CD8-positive, alpha-beta memory T cell (primary cell): Measurements from ENCODE around the gene ZNF354B. TPM values are rescaled to one million over a fixed set of nuclear protein-coding genes. Genes with fewer than 3 reads are reported as not detected.
"Not testable (repeated sequence)": the region's sequence is repeated elsewhere in the genome, so short reads cannot be mapped to it uniquely, and the experiment has no call there.

Experiments used
- CTCF ChIA-PET: fragments of 350-600 bp; sonication (Branson Sonifier 250); formaldehyde crosslinking; loops from one replicate; lab custom pipeline; 2021; ENCODE audit warnings: antibody characterized with exemption; lab: Charles Lee
- POLR2A ChIA-PET: fragments of 350-600 bp; sonication (Branson Sonifier 250); formaldehyde crosslinking; loops from one replicate; lab custom pipeline; 2021; ENCODE audit warnings: antibody characterized with exemption; lab: Charles Lee
- DNase-seq, 5 donors: peaks; one replicate each; pipeline versions ENCODE4 v3.0.0 to v3.0.0-alpha.2; 2020 to 2022; ENCODE audit warnings: mixed read lengths in 1 of 5
- H3K27ac ChIP-seq: one replicate; pipeline ENCODE4 v1.7.0; 2013; ENCODE audit warnings: low read depth, mild to moderate bottlenecking, low read length, moderate library complexity
- H3K27me3 ChIP-seq: 2 replicates; pipeline ENCODE4 v1.7.0; 2013; ENCODE audit warnings: low read length, mild to moderate bottlenecking; ENCODE audit not compliant: insufficient read depth, poor library complexity, severe bottlenecking
- H3K36me3 ChIP-seq: 2 replicates; pipeline ENCODE4 v1.7.0; 2013; ENCODE audit warnings: mild to moderate bottlenecking, low read length, moderate library complexity; ENCODE audit not compliant: insufficient read depth
- H3K4me1 ChIP-seq: 2 replicates; pipeline ENCODE4 v1.7.0; 2013; ENCODE audit warnings: mild to moderate bottlenecking, low read length, moderate library complexity; ENCODE audit not compliant: insufficient read depth
- H3K4me3 ChIP-seq: 2 replicates; pipeline ENCODE4 v1.7.0; 2013; ENCODE audit warnings: mild to moderate bottlenecking, low read length
- H3K9me3 ChIP-seq: 2 replicates; pipeline ENCODE4 v1.7.0; 2013; ENCODE audit warnings: mild to moderate bottlenecking, low read length
- H3K27ac Mint-ChIP-seq, 8 donors: one replicate each; pipeline ENCODE4 v1.8.0; 2020 to 2021; ENCODE audit warnings: mixed read lengths in 8 of 8, mild to moderate bottlenecking in 6 of 8, inconsistent platforms in 3 of 8, moderate library complexity in 3 of 8
- H3K27me3 Mint-ChIP-seq, 2 donors: one replicate each; pipeline ENCODE4 v1.8.0; 2020 to 2021; ENCODE audit warnings: mixed read lengths in 2 of 2, mild to moderate bottlenecking in 1 of 2, moderate library complexity in 1 of 2
- H3K36me3 Mint-ChIP-seq, 3 donors: one replicate each; pipeline ENCODE4 v1.8.0; 2020 to 2021; ENCODE audit warnings: mixed read lengths in 3 of 3, inconsistent platforms in 1 of 3, mild to moderate bottlenecking in 1 of 3
- H3K4me1 Mint-ChIP-seq, 3 donors: one replicate each; pipeline ENCODE4 v1.8.0; 2020 to 2021; ENCODE audit warnings: mixed read lengths in 3 of 3, inconsistent platforms in 1 of 3, mild to moderate bottlenecking in 1 of 3
- H3K4me3 Mint-ChIP-seq, 7 donors: one replicate each; pipeline ENCODE4 v1.8.0; 2020 to 2021; ENCODE audit warnings: mixed read lengths in 7 of 7, mild to moderate bottlenecking in 6 of 7, moderate library complexity in 4 of 7, inconsistent platforms in 2 of 7
- H3K9me3 Mint-ChIP-seq, 5 donors: one replicate each; pipeline ENCODE4 v1.8.0; 2020 to 2022; ENCODE audit warnings: mixed read lengths in 5 of 5, mild to moderate bottlenecking in 3 of 5, moderate library complexity in 2 of 5, inconsistent platforms in 1 of 5
- polyA plus RNA-seq: library from polyadenylated mRNA; unstranded; fragments of 300-500 nt; fragmentation: Illumina TruSeq; gene quantifications from one replicate; pipeline ENCODE4 v1.2.3, GENCODE V29; 2021
- total RNA-seq, 2 experiments: library from RNA; stranded (reverse); gene quantifications; one replicate each; pipeline ENCODE4 v1.2.3, GENCODE V29; 2021

ZNF354B gene
- total and polyA plus RNA-seq, 3 experiments from 2014 or later = 5.0 to 11.5 (median 10.5) TPM

- CTCF ChIA-PET = not testable (repeated sequence)
These were observed 862 bp downstream of the ZNF354B start for GRCh38 chr5:178860615-178861014.

DNA sequence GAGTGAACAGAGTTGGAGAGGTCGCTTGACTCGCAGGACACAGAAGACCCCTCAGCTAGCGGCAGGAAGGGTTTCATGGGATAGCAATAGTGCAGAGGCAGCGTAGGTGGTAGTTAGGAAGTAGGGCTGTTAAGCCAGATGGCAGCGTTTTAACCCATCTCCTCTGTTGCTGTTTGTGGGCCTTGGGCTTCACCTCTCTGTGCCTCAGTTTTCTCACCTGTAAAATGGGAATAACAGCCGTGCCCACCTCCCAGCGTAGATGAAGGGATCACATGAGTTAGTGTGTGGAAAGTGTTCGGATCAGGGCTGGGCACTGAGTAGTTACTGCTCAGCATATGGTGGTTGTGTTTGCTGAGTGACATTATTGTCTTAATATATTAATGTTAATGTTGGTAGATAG is 1.9 kb downstream of the ZNF354B start:
- DNase-seq = no peak
- Mint-ChIP-seq H3K27me3 (peaks cover 0 to 2% of the 10 kb centered on the region in 2 donors), H3K36me3 (peaks cover 15 to 47% (median 18%) of the 10 kb centered on the region in 3 donors), H3K9me3 (no peaks in the 10 kb centered on the region), H3K27ac (peak overlapping the region in 7 of 8 donors; percentile 9 to 93 (median 60)), H3K4me1 (peaks cover 31 to 38% (median 35%) of the 10 kb centered on the region in 3 donors), H3K4me3 (peak overlapping the region; percentile 67 to 84 (median 82))
- H3K9me3 ChIP-seq = no peaks in the 10 kb centered on the region
- ChIA-PET CTCF (no interaction called here), POLR2A (no interaction called here)
- H3K27ac ChIP-seq = no peak overlapping the region
- H3K27me3 ChIP-seq = no peaks in the 10 kb centered on the region
- H3K4me1 ChIP-seq = peaks cover 16% of the 10 kb centered on the region
- peaks cover 4% of the 10 kb centered on the region for H3K36me3 ChIP-seq
- no peak overlapping the region for H3K4me3 ChIP-seq

More at GRCh38 chr5:178860615-178861014, 862 bp downstream of the ZNF354B start:
- H3K27me3 Mint-ChIP-seq, H3K9me3 ChIP-seq, H3K27me3 ChIP-seq, H3K4me3 ChIP-seq, H3K27ac Mint-ChIP-seq, H3K9me3 Mint-ChIP-seq, H3K36me3 ChIP-seq, POLR2A ChIA-PET, DNase-seq, H3K4me3 Mint-ChIP-seq: not testable (repeated sequence)
- Mint-ChIP-seq H3K4me1 (peaks cover 28 to 38% (median 35%) of the 10 kb centered on the region in 3 donors), H3K36me3 (peaks cover 7 to 37% (median 10%) of the 10 kb centered on the region in 3 donors)
- Histone ChIP-seq H3K4me1 (peaks cover 16% of the 10 kb centered on the region), H3K27ac (peak overlapping the region; percentile 31)

DNA sequence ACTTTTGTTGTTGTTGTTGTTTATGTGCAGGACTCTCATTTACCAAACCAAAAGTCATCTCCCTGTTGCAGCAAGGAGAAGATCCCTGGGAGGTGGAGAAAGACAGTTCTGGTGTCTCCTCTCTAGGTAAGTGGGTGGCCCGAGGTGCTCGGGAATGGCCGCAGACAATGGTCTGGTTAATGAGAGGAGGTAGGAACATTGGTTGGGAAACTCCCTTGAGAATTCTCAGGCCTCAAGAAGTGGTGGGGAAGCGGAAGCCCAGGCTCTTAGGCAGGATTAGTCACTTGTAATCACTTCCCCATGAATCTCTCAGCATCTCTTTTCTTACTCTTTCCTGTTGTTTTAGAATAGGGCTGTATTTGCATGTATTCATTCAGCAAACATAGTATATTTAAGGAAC is 7.2 kb downstream of the ZNF354B start:
- peaks cover 54 to 86% (median 65%) of the 10 kb centered on the region in 3 donors for H3K36me3 Mint-ChIP-seq
- no peak overlapping the region for H3K4me3 Mint-ChIP-seq
- peak overlapping the region in 1 of 8 donors; percentile 65 for H3K27ac Mint-ChIP-seq
- no peak overlapping the region for H3K27ac ChIP-seq
- peaks cover 18 to 21% (median 20%) of the 10 kb centered on the region in 3 donors for H3K4me1 Mint-ChIP-seq
- peaks cover 9% of the 10 kb centered on the region for H3K36me3 ChIP-seq
- no peaks in the 10 kb centered on the region for H3K27me3 Mint-ChIP-seq
- peaks cover 2% of the 10 kb centered on the region for H3K4me1 ChIP-seq
- CTCF ChIA-PET = no interaction called here
- no peaks in the 10 kb centered on the region for H3K9me3 ChIP-seq
- peaks cover under 1 to 13% (median 9%) of the 10 kb centered on the region in 5 donors for H3K9me3 Mint-ChIP-seq
- no peaks in the 10 kb centered on the region for H3K27me3 ChIP-seq
- no peak for DNase-seq
- H3K4me3 ChIP-seq = no peak overlapping the region
- POLR2A ChIA-PET = no interaction called here

DNA sequence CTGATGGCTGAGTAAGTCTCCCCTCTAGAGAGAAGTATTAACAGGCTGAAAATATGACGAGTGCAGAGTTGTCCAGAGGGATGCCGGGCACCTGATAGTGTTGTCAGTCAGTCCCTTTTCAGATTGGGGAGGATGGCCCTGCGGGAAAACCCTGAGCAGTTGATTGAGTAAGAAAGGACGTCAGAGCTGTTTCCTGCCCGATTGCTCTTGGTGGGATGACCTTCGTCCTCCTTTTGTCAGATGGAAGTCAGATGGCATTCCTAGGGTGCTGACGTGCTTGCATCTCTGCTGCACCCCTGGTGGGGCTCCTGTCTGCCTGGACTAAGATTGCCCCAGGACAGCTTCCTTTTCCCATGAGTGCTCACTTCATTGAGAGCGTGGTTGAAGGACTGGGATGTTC is 9.8 kb downstream of the ZNF354B start:
- H3K27me3 ChIP-seq = no peaks in the 10 kb centered on the region
- ChIA-PET CTCF (no interaction called here), POLR2A (no interaction called here)
- H3K9me3 Mint-ChIP-seq = peaks cover 23 to 36% (median 29%) of the 10 kb centered on the region in 5 donors
- no peak overlapping the region for H3K27ac ChIP-seq
- no peaks in the 10 kb centered on the region for H3K4me1 ChIP-seq
- peaks cover 10 to 16% (median 14%) of the 10 kb centered on the region in 3 donors for H3K4me1 Mint-ChIP-seq
- H3K9me3 ChIP-seq = peaks cover 7% of the 10 kb centered on the region
- peaks cover 67 to 95% (median 84%) of the 10 kb centered on the region in 3 donors for H3K36me3 Mint-ChIP-seq
- no peak overlapping the region for H3K4me3 Mint-ChIP-seq
- DNase-seq = no peak
- no peak overlapping the region for H3K4me3 ChIP-seq
- no peaks in the 10 kb centered on the region for H3K27me3 Mint-ChIP-seq
- peaks cover 19% of the 10 kb centered on the region for H3K36me3 ChIP-seq
- no peak overlapping the region for H3K27ac Mint-ChIP-seq

- Mint-ChIP-seq H3K36me3 (peaks cover 75 to 97% (median 92%) of the 10 kb centered on the region in 3 donors), H3K9me3 (peaks cover 31 to 45% (median 38%) of the 10 kb centered on the region in 5 donors), H3K4me1 (peaks cover 14 to 16% (median 15%) of the 10 kb centered on the region in 3 donors), H3K27ac (no peak overlapping the region), H3K4me3 (no peak overlapping the region), H3K27me3 (peaks cover 0 to 3% of the 10 kb centered on the region in 2 donors)
- ChIA-PET POLR2A (no interaction called here), CTCF (no interaction called here)
- Histone ChIP-seq H3K9me3 (peaks cover 12% of the 10 kb centered on the region), H3K36me3 (peaks cover 28% of the 10 kb centered on the region), H3K4me1 (no peaks in the 10 kb centered on the region), H3K4me3 (no peak overlapping the region), H3K27me3 (no peaks in the 10 kb centered on the region), H3K27ac (no peak overlapping the region)
- no peak for DNase-seq
These were observed 10.7 kb downstream of the ZNF354B start for GRCh38 chr5:178870411-178870810.

DNA sequence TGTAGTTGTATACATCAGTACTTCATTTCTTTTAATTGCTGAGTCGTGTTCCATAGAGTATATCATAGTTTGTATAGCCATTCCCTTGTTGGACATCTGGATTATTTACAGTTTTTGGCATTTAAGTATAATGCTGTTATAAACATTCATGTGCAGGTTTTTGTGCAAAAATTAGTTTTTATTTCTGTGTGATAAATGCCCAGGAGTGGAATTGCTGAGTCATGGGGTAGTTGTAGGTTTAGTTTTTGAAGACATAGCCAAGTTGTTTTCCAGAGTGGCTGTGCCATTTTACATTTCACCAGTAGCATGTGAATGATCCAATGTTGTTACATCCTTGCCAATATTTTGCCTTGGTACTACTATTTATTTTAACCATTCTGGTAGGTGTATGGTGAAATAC is 12.5 kb downstream of the ZNF354B start:
- peaks cover 0 to 3% of the 10 kb centered on the region in 2 donors for H3K27me3 Mint-ChIP-seq
- no peak overlapping the region for H3K4me3 Mint-ChIP-seq
- no peak for DNase-seq
- H3K36me3 Mint-ChIP-seq = peaks cover 75 to 97% (median 95%) of the 10 kb centered on the region in 3 donors
- Histone ChIP-seq H3K27ac (no peak overlapping the region), H3K9me3 (peaks cover 26% of the 10 kb centered on the region), H3K4me1 (no peaks in the 10 kb centered on the region), H3K36me3 (peaks cover 33% of the 10 kb centered on the region), H3K4me3 (no peak overlapping the region), H3K27me3 (no peaks in the 10 kb centered on the region)
- peaks cover 44 to 64% (median 57%) of the 10 kb centered on the region in 5 donors for H3K9me3 Mint-ChIP-seq
- no peak overlapping the region for H3K27ac Mint-ChIP-seq
- ChIA-PET POLR2A (no interaction called here), CTCF (no interaction called here)
- H3K4me1 Mint-ChIP-seq = peaks cover 14 to 20% (median 14%) of the 10 kb centered on the region in 3 donors

DNA sequence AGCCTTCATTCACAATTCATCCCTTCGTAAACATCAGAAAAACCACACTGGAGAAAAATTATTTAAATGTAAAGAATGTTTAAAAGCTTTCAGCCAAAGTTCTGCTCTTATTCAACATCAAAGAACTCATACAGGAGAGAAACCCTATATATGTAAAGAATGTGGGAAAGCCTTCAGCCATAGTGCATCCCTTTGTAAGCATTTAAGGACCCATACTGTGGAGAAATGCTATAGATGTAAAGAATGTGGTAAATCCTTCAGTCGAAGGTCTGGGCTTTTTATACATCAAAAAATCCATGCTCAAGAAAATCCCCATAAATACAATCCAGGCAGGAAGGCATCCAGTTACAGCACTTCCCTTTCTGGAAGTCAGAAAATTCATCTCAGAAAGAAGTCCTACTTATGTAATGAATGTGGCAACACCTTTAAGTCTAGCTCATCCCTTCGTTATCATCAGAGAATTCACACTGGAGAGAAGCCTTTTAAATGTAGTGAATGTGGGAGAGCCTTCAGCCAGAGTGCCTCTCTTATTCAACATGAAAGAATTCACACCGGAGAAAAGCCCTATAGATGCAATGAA is 23.5 kb downstream of the ZNF354B start:
- H3K36me3 ChIP-seq = peaks cover 22% of the 10 kb centered on the region
- DNase-seq, CTCF ChIA-PET: not testable (repeated sequence)

DNA sequence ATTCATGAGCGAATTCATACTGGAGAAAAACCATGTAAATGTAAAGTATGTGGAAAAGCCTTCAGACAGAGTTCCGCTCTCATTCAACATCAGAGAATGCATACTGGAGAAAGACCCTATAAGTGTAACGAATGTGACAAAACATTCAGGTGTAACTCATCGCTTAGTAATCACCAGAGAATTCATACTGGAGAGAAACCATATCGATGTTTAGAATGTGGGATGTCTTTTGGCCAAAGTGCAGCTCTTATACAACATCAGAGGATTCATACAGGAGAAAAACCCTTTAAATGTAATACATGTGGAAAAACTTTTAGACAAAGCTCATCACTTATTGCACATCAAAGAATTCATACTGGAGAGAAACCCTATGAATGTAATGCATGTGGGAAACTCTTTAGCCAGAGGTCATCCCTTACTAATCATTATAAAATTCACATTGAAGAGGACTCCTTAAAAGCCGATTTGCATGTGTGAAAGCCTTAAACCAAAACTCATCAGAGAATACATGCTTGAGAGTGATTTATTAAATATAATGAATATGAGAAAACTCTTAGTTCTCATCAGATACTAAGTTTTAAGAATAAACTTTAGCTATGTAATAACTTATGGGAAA is 24.2 kb downstream of the ZNF354B start:
- Histone ChIP-seq H3K27me3 (no peaks in the 10 kb centered on the region), H3K4me3 (no peak overlapping the region), H3K27ac (no peak overlapping the region), H3K36me3 (peaks cover 22% of the 10 kb centered on the region), H3K4me1 (no peaks in the 10 kb centered on the region), H3K9me3 (peaks cover 54% of the 10 kb centered on the region)
- DNase-seq = no peak
- H3K27me3 Mint-ChIP-seq = peaks cover 0 to 3% of the 10 kb centered on the region in 2 donors
- no peaks in the 10 kb centered on the region for H3K4me1 Mint-ChIP-seq
- peaks cover 50 to 87% (median 84%) of the 10 kb centered on the region in 3 donors for H3K36me3 Mint-ChIP-seq
- POLR2A ChIA-PET = no interaction called here
- no peak overlapping the region for H3K4me3 Mint-ChIP-seq
- peaks cover 56 to 92% (median 84%) of the 10 kb centered on the region in 5 donors for H3K9me3 Mint-ChIP-seq
- CTCF ChIA-PET = no interaction called here
- no peak overlapping the region for H3K27ac Mint-ChIP-seq

More for the DNA sequence above, 23.5 kb downstream of the ZNF354B start:
- POLR2A ChIA-PET, H3K4me1 ChIP-seq, H3K27ac ChIP-seq, H3K4me3 ChIP-seq, H3K27me3 ChIP-seq, H3K4me3 Mint-ChIP-seq, H3K4me1 Mint-ChIP-seq, H3K27ac Mint-ChIP-seq, H3K27me3 Mint-ChIP-seq: not testable (repeated sequence)
- H3K36me3 Mint-ChIP-seq = peaks cover 47 to 87% (median 83%) of the 10 kb centered on the region in 3 donors
- H3K9me3 Mint-ChIP-seq = peaks cover 56 to 91% (median 81%) of the 10 kb centered on the region in 5 donors
- peaks cover 54% of the 10 kb centered on the region for H3K9me3 ChIP-seq
